Activated T-helper 17 cell treated with anti-CD3 and anti-CD28 coated beads, Interleukin-2, amount 50 U/mL, for 72 hours (primary cell): ENCODE data around the gene RASA1. TPM values are rescaled to one million over a fixed set of nuclear protein-coding genes. Genes with fewer than 3 reads are reported as not detected.
"Not testable (repeated sequence)": the region's sequence is repeated elsewhere in the genome, so short reads cannot be mapped to it uniquely, and the experiment has no call there.

Experiments used
- ATAC-seq: fragments of 150-1000 bp; cut with Tn5 transposase; replicated peaks from 2 replicates; pipeline ENCODE4 v1.10.0; 2021; ENCODE audit warnings: mild to moderate bottlenecking, moderate library complexity
- H3K27ac Mint-ChIP-seq: one replicate; pipeline ENCODE4 v1.8.0; 2022; ENCODE audit warnings: mixed read lengths
- H3K27me3 Mint-ChIP-seq: one replicate; pipeline ENCODE4 v1.8.0; 2022; ENCODE audit warnings: mixed read lengths
- H3K36me3 Mint-ChIP-seq: one replicate; pipeline ENCODE4 v1.8.0; 2022; ENCODE audit warnings: low read depth, mild to moderate bottlenecking, mixed read lengths
- H3K4me1 Mint-ChIP-seq: one replicate; pipeline ENCODE4 v1.8.0; 2022; ENCODE audit warnings: mixed read lengths
- H3K4me3 Mint-ChIP-seq: one replicate; pipeline ENCODE4 v1.8.0; 2022; ENCODE audit warnings: mild to moderate bottlenecking, mixed read lengths
- H3K9me3 Mint-ChIP-seq: one replicate; pipeline ENCODE4 v1.8.0; 2022; ENCODE audit warnings: mixed read lengths
- total RNA-seq, 2 donors: library from RNA; stranded (reverse); gene quantifications; one replicate each; pipeline ENCODE4 v1.2.3, GENCODE V29; 2022

Gene RASA1
- total RNA-seq, 2 donors from 2014 or later, result 25.1 to 28.4 TPM

- H3K9me3 Mint-ChIP-seq, H3K27ac Mint-ChIP-seq, H3K27me3 Mint-ChIP-seq, ATAC-seq, H3K4me3 Mint-ChIP-seq: not testable (repeated sequence)
- Mint-ChIP-seq H3K36me3 (peaks cover 49% of the 10 kb centered on the region), H3K4me1 (peaks cover 55% of the 10 kb centered on the region)
These were observed 38.4 kb downstream of the RASA1 start for GRCh38 chr5:87306090-87306489.

DNA sequence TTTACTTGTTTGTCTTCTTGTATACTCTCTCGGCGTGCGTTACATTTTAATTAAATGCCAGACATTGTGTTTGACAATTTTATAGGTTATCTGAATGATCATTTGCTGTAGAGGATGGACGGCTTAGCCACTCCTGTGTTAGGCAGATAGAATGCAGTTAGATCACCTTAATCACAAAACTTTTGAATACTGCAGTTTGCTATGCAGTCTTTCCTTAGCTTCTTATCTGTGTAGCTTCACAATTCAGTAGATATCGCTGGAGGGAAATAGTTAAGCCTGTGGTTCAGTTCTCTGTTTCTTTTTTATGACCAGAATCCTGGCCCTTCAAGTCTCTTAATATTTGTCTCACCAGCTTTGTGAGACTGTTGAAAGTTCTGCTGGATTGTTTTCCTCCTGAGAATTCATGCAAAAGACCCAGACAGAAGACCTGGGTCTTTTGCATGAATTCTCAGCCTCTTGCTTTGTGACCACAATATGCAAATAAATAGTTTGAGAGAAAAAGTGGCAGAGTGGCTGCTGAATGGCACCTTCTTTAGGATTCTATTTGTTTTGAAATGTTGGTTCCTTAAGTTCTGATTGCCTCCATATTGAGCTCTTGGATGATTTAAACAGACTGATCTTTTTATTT, 40.2 kb downstream of the RASA1 start:
- Mint-ChIP-seq H3K4me1 (peaks cover 46% of the 10 kb centered on the region), H3K27me3 (no peaks in the 10 kb centered on the region), H3K36me3 (peaks cover 44% of the 10 kb centered on the region), H3K27ac (no peak overlapping the region), H3K9me3 (peaks cover 8% of the 10 kb centered on the region), H3K4me3 (no peak overlapping the region)
- ATAC-seq, result no peak

- ATAC-seq, result no peak
- H3K4me1 Mint-ChIP-seq, result peaks cover 45% of the 10 kb centered on the region
- peak overlapping the region; percentile 26 for H3K27ac Mint-ChIP-seq
- H3K36me3 Mint-ChIP-seq, result peaks cover 7% of the 10 kb centered on the region
- no peaks in the 10 kb centered on the region for H3K9me3 Mint-ChIP-seq
- no peaks in the 10 kb centered on the region for H3K27me3 Mint-ChIP-seq
- H3K4me3 Mint-ChIP-seq, result no peak overlapping the region
These were observed 44.0 kb downstream of the RASA1 start for GRCh38 chr5:87311405-87312279.

DNA sequence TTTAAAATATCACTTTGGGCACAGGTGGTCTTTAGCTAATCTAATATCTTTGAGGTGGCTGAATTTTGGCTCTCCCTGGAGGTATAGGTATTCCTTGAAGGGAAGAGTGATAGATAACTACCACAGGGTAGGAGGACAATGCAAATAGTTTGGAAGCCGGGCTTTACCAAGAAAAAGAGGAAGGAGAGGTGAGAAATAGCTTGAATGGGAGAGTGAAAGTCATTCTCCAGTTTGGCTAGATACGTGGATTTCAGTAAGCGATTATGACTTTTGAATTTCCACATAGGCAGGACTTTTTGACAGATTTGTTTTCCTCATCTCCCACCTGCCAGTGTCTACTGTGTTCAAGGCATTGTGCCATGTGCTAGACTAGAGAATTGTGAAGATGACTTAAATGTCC, 45.5 kb downstream of the RASA1 start:
- Mint-ChIP-seq H3K27me3 (no peaks in the 10 kb centered on the region), H3K36me3 (peaks cover 7% of the 10 kb centered on the region), H3K9me3 (no peaks in the 10 kb centered on the region), H3K27ac (no peak overlapping the region), H3K4me1 (peaks cover 39% of the 10 kb centered on the region), H3K4me3 (no peak overlapping the region)
- ATAC-seq, result no peak

DNA sequence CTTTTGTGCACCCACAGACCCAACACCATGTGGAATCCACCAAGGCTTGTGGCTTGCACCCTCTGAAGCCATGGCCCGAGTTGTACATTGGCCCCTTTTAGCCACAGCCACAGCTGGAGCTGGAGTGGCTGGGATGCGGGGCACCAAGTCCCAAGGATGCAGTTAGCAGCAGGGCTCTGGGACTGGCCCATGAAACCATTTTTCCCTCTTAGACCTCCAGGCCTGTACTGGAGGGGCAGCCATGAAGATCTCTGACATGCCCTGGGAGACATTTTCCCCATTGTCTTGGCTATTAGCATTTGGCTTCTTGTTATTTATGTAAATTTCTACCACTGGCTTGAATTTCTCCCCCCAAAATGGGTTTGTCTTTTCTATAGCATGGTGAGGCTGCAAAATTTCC, 51.8 kb downstream of the RASA1 start:
- Mint-ChIP-seq H3K27me3 (no peaks in the 10 kb centered on the region), H3K27ac (no peak overlapping the region), H3K4me3 (no peak overlapping the region), H3K9me3 (peaks cover 4% of the 10 kb centered on the region), H3K4me1 (peaks cover 38% of the 10 kb centered on the region), H3K36me3 (peaks cover 12% of the 10 kb centered on the region)
- no peak for ATAC-seq

GRCh38 chr5:87321605-87322004, 53.9 kb downstream of the RASA1 start:
- ATAC-seq, result no peak
- Mint-ChIP-seq H3K4me1 (peaks cover 33% of the 10 kb centered on the region), H3K27ac (no peak overlapping the region), H3K4me3 (no peak overlapping the region), H3K9me3 (peaks cover 4% of the 10 kb centered on the region), H3K36me3 (peaks cover 12% of the 10 kb centered on the region), H3K27me3 (no peaks in the 10 kb centered on the region)

DNA sequence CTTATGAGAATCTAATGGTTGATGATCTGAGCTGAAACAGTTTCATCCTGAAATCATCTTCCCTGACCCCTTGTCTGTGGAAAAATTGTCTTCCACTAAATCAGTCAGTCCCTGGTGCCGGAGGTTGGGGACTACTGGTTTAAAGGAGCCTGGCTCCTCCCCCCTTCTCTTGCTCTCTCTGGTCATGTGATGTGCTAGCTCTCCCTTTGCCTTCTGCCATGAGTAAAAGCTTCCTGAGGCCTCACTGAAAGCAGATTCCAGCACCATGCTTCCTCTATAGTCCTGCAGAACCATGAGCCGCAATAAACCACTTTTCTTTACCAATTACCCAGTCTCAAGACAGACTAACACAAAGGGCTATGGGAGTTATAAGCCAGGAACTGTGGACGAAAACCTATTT, 54.7 kb downstream of the RASA1 start:
- no peak for ATAC-seq
- no peak overlapping the region for H3K4me3 Mint-ChIP-seq
- H3K27ac Mint-ChIP-seq, result peak overlapping the region; percentile 1
- H3K4me1 Mint-ChIP-seq, result peaks cover 33% of the 10 kb centered on the region
- peaks cover 4% of the 10 kb centered on the region for H3K9me3 Mint-ChIP-seq
- H3K36me3 Mint-ChIP-seq, result peaks cover 12% of the 10 kb centered on the region
- H3K27me3 Mint-ChIP-seq, result no peaks in the 10 kb centered on the region

GRCh38 chr5:87327998-87328397, 60.3 kb downstream of the RASA1 start:
- Mint-ChIP-seq H3K4me3 (no peak overlapping the region), H3K27ac (peak overlapping the region; percentile 78), H3K9me3 (no peaks in the 10 kb centered on the region), H3K27me3 (no peaks in the 10 kb centered on the region), H3K4me1 (peaks cover 30% of the 10 kb centered on the region), H3K36me3 (peaks cover 16% of the 10 kb centered on the region)
- peak; percentile 49 for ATAC-seq

DNA sequence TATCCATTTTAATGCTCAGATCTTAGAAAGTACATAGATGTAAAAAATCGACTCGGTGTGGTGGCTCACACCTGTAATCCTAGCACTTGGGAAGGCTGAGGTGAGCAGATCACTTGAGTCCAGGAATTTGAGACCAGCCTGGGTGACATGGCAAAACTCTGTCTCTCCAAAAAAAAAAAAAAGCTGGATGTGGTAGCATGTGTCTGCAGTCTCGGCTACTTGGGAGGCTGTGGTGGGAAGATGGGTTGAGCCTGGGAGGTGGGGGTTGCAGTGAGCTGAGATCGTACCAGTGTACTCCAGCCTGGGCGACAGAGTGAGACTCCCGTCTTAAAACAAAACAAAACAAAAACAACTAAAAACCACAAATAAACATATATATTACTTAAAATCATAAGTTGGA, 61.4 kb downstream of the RASA1 start:
- no peaks in the 10 kb centered on the region for H3K27me3 Mint-ChIP-seq
- H3K27ac Mint-ChIP-seq, result no peak overlapping the region

GRCh38 chr5:87339986-87340385, 72.3 kb downstream of the RASA1 start:
- H3K27me3 Mint-ChIP-seq, result no peaks in the 10 kb centered on the region
- H3K4me3 Mint-ChIP-seq, result peak overlapping the region; percentile 68
- peaks cover 75% of the 10 kb centered on the region for H3K36me3 Mint-ChIP-seq
- H3K27ac Mint-ChIP-seq, result peak overlapping the region; percentile 80
- peaks cover 15% of the 10 kb centered on the region for H3K4me1 Mint-ChIP-seq
- H3K9me3 Mint-ChIP-seq, result peaks cover 3% of the 10 kb centered on the region
- ATAC-seq, result no peak

More for the DNA sequence above, 61.4 kb downstream of the RASA1 start:
- Mint-ChIP-seq H3K36me3 (peaks cover 27% of the 10 kb centered on the region), H3K9me3 (no peaks in the 10 kb centered on the region), H3K4me3 (no peak overlapping the region), H3K4me1 (peaks cover 22% of the 10 kb centered on the region)
- ATAC-seq, result no peak

GRCh38 chr5:87340716-87341115, 73.0 kb downstream of the RASA1 start:
- peak overlapping the region; percentile 80 for H3K27ac Mint-ChIP-seq
- peaks cover 15% of the 10 kb centered on the region for H3K4me1 Mint-ChIP-seq
- peaks cover 3% of the 10 kb centered on the region for H3K9me3 Mint-ChIP-seq
- H3K27me3 Mint-ChIP-seq, result no peaks in the 10 kb centered on the region
- peak; percentile 97 for ATAC-seq
- H3K4me3 Mint-ChIP-seq, result peak overlapping the region; percentile 68
- peaks cover 75% of the 10 kb centered on the region for H3K36me3 Mint-ChIP-seq

DNA sequence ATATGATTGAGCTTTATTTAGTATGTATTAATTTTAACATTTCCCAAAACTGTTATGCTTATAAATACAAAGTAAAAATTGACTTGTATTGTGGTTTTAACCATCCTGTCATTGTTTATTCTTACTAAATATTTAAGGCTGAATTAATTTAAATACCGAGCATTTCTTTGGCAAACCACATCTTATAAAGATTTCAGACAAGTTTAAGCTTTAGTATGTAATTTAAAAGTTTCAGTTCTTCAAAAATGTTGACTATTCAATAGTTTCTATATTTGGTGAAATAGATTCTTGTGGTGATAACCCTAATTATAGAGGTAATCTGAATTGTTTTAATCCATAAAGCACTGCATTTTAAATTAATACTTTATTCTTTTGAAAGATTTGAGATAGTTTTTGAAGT, 79.6 kb downstream of the RASA1 start:
- no peak overlapping the region for H3K27ac Mint-ChIP-seq
- H3K27me3 Mint-ChIP-seq, result no peaks in the 10 kb centered on the region
- ATAC-seq, result no peak
- H3K4me3 Mint-ChIP-seq, result no peak overlapping the region
- peaks cover 3% of the 10 kb centered on the region for H3K9me3 Mint-ChIP-seq
- H3K4me1 Mint-ChIP-seq, result peaks cover 5% of the 10 kb centered on the region
- H3K36me3 Mint-ChIP-seq, result peaks cover 72% of the 10 kb centered on the region

- no peak overlapping the region for H3K4me3 Mint-ChIP-seq
- H3K27me3 Mint-ChIP-seq, result no peaks in the 10 kb centered on the region
- ATAC-seq, result no peak
- H3K9me3 Mint-ChIP-seq, result peaks cover 3% of the 10 kb centered on the region
- peaks cover 72% of the 10 kb centered on the region for H3K36me3 Mint-ChIP-seq
- no peak overlapping the region for H3K27ac Mint-ChIP-seq
- peaks cover 5% of the 10 kb centered on the region for H3K4me1 Mint-ChIP-seq
These were observed 80.2 kb downstream of the RASA1 start for GRCh38 chr5:87347841-87348240.

- no peak for ATAC-seq
- peak overlapping the region; percentile 5 for H3K27ac Mint-ChIP-seq
- no peak overlapping the region for H3K4me3 Mint-ChIP-seq
- peaks cover 89% of the 10 kb centered on the region for H3K36me3 Mint-ChIP-seq
- H3K27me3 Mint-ChIP-seq, result no peaks in the 10 kb centered on the region
- H3K9me3 Mint-ChIP-seq, result no peaks in the 10 kb centered on the region
- H3K4me1 Mint-ChIP-seq, result peaks cover 21% of the 10 kb centered on the region
These were observed 86.8 kb downstream of the RASA1 start for GRCh38 chr5:87354496-87354895.

GRCh38 chr5:87359106-87359505, 91.4 kb downstream of the RASA1 start:
- ATAC-seq, result no peak
- Mint-ChIP-seq H3K27ac (no peak overlapping the region), H3K36me3 (peaks cover 90% of the 10 kb centered on the region), H3K4me1 (peaks cover 24% of the 10 kb centered on the region), H3K27me3 (no peaks in the 10 kb centered on the region), H3K4me3 (no peak overlapping the region), H3K9me3 (no peaks in the 10 kb centered on the region)
